Daoy (cell line): Measurements from ENCODE around the gene SPG11. TPM values are rescaled to one million over a fixed set of nuclear protein-coding genes. Genes with fewer than 3 reads are reported as not detected.
A peak's percentile ranks its signal among the peaks of the same experiment; 100 is the strongest.
"Not testable (repeated sequence)": the region's sequence is repeated elsewhere in the genome, so short reads cannot be mapped to it uniquely, and the experiment has no call there.

Experiments
- DNase-seq: peaks from one replicate; pipeline ENCODE4 v3.0.0-alpha.2; 2015; ENCODE audit warnings: low read depth
- total RNA-seq: library from RNA; depleted of rRNA; stranded (reverse); fragments of >200 nt; shearing (Covaris generic); gene quantifications from 2 replicates; pipeline ENCODE4 v1.2.3, GENCODE V29; 2014

Gene SPG11
- total RNA-seq, 1 experiment from 2014 or later: 37.2 TPM

DNA sequence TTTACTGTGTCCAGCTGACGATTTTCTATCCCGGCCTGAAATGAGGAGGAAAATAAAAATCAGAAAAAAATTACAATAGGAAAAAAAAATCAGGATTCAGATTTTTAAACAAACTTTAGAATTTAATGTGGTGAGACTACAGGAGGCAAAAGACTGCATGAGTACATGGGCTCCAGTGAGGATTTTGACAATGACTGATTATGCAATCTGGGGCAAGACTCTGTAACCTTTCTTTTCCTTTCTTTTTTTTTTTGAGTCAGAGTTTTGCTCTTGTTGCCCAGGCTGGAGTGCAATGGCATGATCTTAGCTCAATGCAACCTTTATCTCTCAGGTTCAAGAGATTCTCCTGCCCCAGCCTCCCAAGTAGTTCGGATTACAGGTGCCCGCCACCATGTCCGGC is 29.9 kb downstream of the SPG11 start:
- DNase-seq: no peak

DNA sequence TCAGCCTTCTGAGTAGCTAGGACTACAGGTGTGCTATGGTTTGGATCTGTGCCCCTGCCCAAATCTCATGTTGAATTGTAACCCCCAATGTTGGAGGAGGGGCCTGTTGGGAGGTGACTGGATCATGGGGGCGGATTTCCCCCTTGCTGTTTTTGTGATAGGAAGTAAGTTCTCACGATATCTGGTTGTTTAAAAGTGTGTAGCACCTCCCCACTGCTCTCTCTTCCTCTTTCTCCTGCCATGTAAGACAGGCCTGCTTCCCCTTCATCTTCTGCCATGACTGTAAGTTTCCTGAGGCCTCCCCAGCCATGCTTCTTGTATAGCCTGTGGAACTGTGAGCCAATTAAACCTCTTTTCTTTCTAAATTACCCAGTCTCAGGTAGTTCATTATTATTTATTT is 38.2 kb downstream of the SPG11 start:
- not testable (repeated sequence) for DNase-seq

- no peak for DNase-seq
Observed at GRCh38 chr15:44623178-44623577, 40.3 kb downstream of the SPG11 start.

GRCh38 chr15:44620081-44620480 is 43.4 kb downstream of the SPG11 start:
- no peak for DNase-seq

- DNase-seq: no peak
Observed at GRCh38 chr15:44616974-44617373, 46.5 kb downstream of the SPG11 start.

- no peak for DNase-seq
Observed at GRCh38 chr15:44606740-44607139, 56.7 kb downstream of the SPG11 start.

DNA sequence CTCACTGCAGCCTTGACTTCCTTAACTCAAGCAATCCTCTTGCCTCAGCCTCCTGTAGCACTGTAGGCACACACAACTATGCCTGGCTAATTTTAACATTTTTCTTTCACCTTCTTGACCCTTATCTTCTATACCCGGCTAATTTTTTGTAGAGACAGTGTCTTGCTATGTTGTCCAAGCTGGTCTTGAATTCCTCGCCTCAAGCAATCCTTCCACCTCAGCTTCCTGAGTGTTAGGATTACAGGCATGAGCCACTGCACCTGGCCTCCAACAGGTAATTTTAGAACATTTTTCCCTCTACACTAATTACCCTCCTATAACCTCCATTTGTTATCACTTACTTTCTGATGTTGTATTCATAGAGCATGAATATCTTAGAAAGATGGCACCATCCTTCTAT is 60.3 kb downstream of the SPG11 start:
- no peak for DNase-seq

GRCh38 chr15:44598892-44599291 is 64.6 kb downstream of the SPG11 start:
- no peak for DNase-seq

DNA sequence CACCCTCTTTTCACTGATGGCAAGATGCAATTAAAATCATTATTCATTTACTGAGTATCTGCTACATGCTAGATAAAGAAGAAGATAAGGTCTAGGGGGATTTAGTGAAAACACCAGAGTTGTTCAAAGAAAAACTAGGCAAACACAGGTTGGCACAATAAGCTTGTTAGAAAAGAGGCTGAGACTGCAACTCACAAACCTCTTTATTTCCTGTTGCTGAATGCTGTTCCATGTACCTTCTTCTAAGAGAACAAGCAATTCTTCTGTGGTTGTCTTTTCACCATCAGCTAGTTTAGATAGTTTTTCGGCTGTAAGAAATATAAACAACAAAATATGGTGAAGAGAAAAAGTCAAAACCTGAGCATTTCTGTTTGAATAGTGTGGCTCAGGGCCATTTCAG is 65.4 kb downstream of the SPG11 start:
- DNase-seq: no peak

- no peak for DNase-seq
Observed at GRCh38 chr15:44596511-44597010, 66.9 kb downstream of the SPG11 start.

DNA sequence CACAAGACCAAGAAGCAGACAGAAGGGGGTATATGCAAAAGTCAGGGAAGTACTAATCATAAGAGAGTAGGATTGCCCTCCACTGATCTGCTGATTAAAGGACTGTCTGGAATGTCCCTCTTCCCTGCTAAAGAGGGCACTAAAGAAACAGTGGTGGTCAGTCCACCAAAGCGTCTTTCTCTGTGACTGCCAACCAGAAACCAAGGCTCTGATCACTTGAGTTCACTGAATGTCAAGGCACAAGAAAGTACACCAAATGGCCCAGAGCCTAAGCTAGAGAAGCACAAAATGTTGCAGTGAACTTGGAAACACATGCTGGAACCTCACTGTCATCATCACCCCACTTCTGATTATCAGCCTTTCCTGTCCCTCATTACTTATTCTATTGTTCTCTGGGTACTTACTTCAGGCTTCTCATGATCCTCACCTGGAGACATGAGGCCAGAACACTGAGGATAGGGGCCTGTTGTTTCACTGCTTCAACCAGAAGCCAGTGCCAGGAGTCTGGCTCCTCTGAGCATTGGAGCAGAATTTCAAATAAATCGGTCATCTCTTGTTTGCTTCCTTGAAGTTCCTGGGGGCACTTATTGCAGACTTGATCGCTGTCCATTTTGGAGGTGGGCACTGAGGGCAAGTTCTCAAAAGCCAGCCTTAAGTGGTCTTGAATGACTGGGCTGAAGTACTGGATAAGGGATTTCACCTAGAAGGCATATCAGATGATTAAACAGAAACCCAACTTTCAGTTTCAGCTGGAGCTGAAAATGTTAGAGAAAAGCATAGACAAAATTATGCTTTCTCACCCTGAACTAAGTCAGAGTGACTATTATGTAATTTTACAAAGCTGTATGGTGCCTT is 67.6 kb downstream of the SPG11 start:
- DNase-seq: no peak

DNA sequence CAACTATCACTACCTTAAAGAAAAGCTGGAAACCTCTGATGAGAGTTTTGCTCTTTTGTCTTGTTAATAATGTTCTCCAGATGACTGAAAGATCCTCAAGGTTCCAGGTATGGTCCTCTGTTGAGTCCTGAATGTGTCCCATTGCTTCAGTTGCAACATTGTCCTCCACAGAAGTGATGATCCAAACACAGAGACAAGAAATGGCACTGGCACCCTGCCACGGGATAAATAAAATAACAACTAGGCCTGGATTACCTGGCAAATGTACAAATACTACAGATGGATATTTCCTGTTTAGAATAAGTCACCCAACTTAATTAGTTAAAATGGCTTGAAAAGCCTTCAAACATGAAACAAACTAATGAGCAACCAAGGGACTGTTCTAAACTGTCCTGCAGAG is 68.2 kb downstream of the SPG11 start:
- no peak for DNase-seq

- no peak for DNase-seq
Observed at GRCh38 chr15:44593042-44593736, 70.3 kb downstream of the SPG11 start.

DNA sequence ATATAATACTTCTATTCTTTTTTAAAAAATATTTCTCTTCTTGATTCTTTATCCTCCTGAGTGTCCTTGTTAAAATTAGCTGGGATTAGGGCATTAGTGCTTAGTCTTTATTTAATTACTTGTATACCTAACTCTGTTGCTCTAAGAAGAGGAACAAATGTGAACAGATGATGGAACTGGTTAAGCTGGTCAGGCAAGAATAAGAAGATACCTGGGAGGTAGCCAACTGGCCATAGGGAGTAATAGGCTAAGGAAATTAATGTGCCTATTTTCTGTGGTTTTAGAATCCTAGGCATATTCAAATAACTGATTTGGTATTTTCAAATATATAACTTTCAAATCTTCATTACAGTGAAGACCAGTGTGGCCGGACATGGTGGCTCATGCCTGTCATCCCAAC is 72.1 kb downstream of the SPG11 start:
- no peak for DNase-seq

DNA sequence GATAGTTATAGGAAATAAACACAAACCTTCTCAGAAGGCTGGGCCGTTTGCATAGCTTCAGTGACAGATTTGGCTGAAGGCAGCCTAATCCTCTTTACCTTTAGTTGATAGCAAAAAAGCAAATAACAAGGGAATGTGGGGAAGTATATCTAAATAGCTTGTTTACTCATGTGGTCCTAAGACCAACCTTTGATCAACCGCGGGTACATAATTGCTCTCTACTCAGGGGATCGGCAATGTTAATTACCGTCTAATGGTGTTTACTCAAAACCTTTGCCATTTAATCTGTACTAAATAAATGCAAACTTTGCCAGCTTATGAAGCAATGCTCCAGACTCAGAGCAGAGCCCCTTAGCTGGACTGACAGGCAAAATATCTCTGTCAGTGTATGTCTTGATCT is 74.9 kb downstream of the SPG11 start:
- no peak for DNase-seq

- no peak for DNase-seq
Observed at GRCh38 chr15:44585633-44586032, 77.8 kb downstream of the SPG11 start.

- DNase-seq: peak; percentile 57
Observed at GRCh38 chr15:44584162-44584749, 79.2 kb downstream of the SPG11 start.

DNA sequence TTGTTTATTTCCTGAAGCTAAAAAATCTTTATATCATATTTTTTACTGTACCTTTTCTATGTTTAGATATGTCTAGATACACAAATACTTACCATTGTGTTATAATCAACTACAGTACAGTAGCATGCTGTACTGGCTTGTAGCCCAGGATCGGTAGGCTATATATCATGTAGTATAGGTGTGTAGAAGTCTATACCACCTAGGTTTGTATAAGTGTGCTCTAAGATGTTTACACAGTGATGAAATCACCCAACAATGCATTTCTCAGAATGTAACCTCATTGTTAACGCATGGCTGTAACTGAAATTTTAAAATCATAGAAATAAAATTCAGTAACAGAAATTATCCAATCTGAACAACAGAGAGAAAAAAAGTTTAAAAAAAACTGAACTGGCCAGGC is 83.4 kb downstream of the SPG11 start:
- DNase-seq: no peak

DNA sequence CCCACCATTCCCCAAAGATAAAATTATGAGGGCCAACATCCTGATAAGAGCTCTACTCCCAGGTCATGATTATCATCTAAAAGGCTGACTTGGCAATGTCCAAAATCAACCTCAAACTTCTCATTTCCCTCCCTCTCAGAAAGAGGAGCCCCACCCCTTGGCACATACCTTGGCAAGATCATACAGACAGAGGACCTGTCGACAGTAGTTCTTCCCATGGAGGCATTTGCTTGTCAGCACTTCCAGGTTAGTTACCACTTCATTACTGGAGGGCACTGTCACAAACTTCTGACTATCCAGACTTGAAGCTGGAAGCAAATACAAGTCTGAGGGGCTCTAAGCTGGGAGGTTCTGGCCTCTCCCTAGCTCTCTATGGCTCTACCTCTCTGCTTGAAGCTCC is 88.7 kb downstream of the SPG11 start:
- no peak for DNase-seq

DNA sequence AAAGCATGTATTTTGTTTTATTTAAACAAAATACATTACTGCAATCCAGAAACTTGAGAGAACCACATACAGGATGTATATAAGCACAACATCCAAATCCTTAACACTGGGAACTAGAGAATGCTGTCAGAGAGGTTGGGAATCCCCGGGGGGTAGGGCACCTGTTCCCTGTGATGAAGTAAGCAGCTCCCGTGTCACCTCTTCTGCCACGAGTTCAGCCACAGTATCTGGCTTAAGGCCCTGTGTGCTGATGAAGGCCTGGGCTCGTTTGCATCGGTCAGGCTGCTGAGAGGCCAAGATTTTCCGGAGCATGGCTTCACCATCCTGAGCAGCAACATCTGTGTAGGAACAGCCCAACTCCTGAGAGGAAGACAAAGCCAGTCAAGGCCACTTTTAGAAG is 90.1 kb downstream of the SPG11 start:
- DNase-seq: no peak

- no peak for DNase-seq
Observed at GRCh38 chr15:44570361-44570760, 93.1 kb downstream of the SPG11 start.

GRCh38 chr15:44569316-44569715 is 94.1 kb downstream of the SPG11 start:
- no peak for DNase-seq

DNA sequence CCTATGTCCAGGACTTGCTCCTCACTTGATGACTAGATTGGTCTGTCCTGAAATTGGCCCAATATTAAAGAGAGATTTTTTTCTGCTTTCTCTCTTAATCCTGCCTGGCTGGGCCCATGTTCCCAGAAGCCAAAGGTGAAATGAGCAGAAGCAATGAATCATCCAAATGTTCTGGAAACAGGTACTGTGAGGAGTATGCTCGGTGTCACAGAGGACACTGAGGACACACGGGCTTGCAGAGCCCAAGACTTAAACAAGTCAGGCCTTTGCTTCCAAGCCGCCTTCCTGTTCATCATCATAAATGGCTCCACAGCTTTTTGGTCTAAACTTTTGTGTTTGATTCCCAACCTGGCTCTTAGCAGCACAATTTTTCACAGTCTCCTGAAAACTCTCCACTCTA is 95.1 kb downstream of the SPG11 start:
- no peak for DNase-seq
